Measurements from ENCODE around the gene ERCC6L2.

ERCC6L2 gene

GRCh38 chr9:95890594-95890993 is 15.1 kb downstream of the ERCC6L2 start:
- Histone ChIP-seq H3K27ac (ENCODE audit: low read depth, low read length) (no peak overlapping the region), H3K36me3 (ENCODE audit: control insufficient read depth, low read length) (peaks cover 62% of the 10 kb centered on the region), H3K79me2 (ENCODE audit: control insufficient read depth, low read length) (peaks cover 81% of the 10 kb centered on the region), H3F3A (ENCODE audit: control insufficient read depth, insufficient read depth) (no peaks in the 10 kb centered on the region), H3K9me3 (ENCODE audit: control insufficient read depth, insufficient read depth, low read length) (peaks cover 11% of the 10 kb centered on the region; the same call in 1 of the 2 replicates), H4K20me1 (ENCODE audit: control insufficient read depth, insufficient read depth, low read depth, low read length) (no peaks in the 10 kb centered on the region), H3K4me3 (ENCODE audit: low read length) (no peak overlapping the region), H3K4me2 (ENCODE audit: low read length) (no peak overlapping the region), H3K4me1 (ENCODE audit: control insufficient read depth, low read length) (no peaks in the 10 kb centered on the region), H3K9me2 (replicated peaks; ENCODE audit: control insufficient read depth, low read length) (no peaks in the 10 kb centered on the region), H3K27me3 (ENCODE audit: control insufficient read depth, low read length) (no peaks in the 10 kb centered on the region)
- TF ChIP-seq CTCF (IDR thresholded peaks at IDR 0.05; ENCODE audit: low read depth, low read length, poor library complexity, severe bottlenecking), result no peak
- no peak for TF ChIP-seq EZH2phosphoT487 (IDR thresholded peaks at IDR 0.05; ENCODE audit: borderline replicate concordance, low read length)

GRCh38 chr9:95891067-95891671 is 15.7 kb downstream of the ERCC6L2 start:
- Histone ChIP-seq H3F3A (ENCODE audit: control insufficient read depth, insufficient read depth) (no peaks in the 10 kb centered on the region), H3K4me3 (ENCODE audit: low read length) (no peak overlapping the region), H3K27me3 (ENCODE audit: control insufficient read depth, low read length) (no peaks in the 10 kb centered on the region), H3K36me3 (ENCODE audit: control insufficient read depth, low read length) (peaks cover 60% of the 10 kb centered on the region), H4K20me1 (ENCODE audit: control insufficient read depth, insufficient read depth, low read depth, low read length) (no peaks in the 10 kb centered on the region), H3K4me2 (ENCODE audit: low read length) (no peak overlapping the region), H3K9me3 (ENCODE audit: control insufficient read depth, insufficient read depth, low read length) (peaks cover 11% of the 10 kb centered on the region; the same call in 1 of the 2 replicates), H3K4me1 (ENCODE audit: control insufficient read depth, low read length) (no peaks in the 10 kb centered on the region), H3K79me2 (ENCODE audit: control insufficient read depth, low read length) (peaks cover 80% of the 10 kb centered on the region), H3K27ac (ENCODE audit: low read depth, low read length) (no peak overlapping the region), H3K9me2 (replicated peaks; ENCODE audit: control insufficient read depth, low read length) (no peaks in the 10 kb centered on the region)
- TF ChIP-seq CTCF (IDR thresholded peaks at IDR 0.05; ENCODE audit: low read depth, low read length, poor library complexity, severe bottlenecking) (no peak), EZH2phosphoT487 (IDR thresholded peaks at IDR 0.05; ENCODE audit: borderline replicate concordance, low read length) (no peak)

- Histone ChIP-seq H3K27ac (ENCODE audit: low read depth, low read length) (no peak overlapping the region), H3K9me3 (ENCODE audit: control insufficient read depth, insufficient read depth, low read length) (peaks cover 11% of the 10 kb centered on the region; the same call in 1 of the 2 replicates), H3K27me3 (ENCODE audit: control insufficient read depth, low read length) (no peaks in the 10 kb centered on the region), H4K20me1 (ENCODE audit: control insufficient read depth, insufficient read depth, low read depth, low read length) (no peaks in the 10 kb centered on the region), H3K4me3 (ENCODE audit: low read length) (no peak overlapping the region), H3F3A (ENCODE audit: control insufficient read depth, insufficient read depth) (no peaks in the 10 kb centered on the region), H3K79me2 (ENCODE audit: control insufficient read depth, low read length) (peaks cover 75% of the 10 kb centered on the region), H3K4me1 (ENCODE audit: control insufficient read depth, low read length) (no peaks in the 10 kb centered on the region), H3K36me3 (ENCODE audit: control insufficient read depth, low read length) (peaks cover 49% of the 10 kb centered on the region), H3K9me2 (replicated peaks; ENCODE audit: control insufficient read depth, low read length) (no peaks in the 10 kb centered on the region), H3K4me2 (ENCODE audit: low read length) (no peak overlapping the region)
- TF ChIP-seq EZH2phosphoT487 (IDR thresholded peaks at IDR 0.05; ENCODE audit: borderline replicate concordance, low read length), result no peak
- no peak for TF ChIP-seq CTCF (IDR thresholded peaks at IDR 0.05; ENCODE audit: low read depth, low read length, poor library complexity, severe bottlenecking)
Observed at GRCh38 chr9:95892690-95893089, 17.2 kb downstream of the ERCC6L2 start.

All from DOHH2 (cell line).